ENCODE data around the gene KRTAP19-7.

KRTAP19-7 gene

DNA sequence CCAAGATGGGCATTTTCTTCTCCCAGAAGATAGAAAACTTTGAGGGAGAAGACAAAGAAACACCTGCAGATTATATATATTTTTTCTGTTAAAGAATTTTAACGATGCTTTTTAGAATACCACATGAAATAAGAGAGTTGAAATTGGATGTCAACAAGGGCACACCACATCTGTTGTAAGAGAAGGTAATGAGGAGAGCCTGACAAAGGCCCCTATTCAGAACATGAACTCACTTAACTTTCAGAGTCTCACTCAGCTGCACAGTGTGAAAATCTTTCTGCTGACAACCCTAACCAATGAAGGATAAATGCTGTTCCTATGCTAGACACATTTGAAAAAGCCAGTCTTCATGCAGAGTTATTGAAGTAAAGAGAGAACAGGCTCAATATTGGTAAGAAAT is 21.8 kb upstream of the KRTAP19-7 start:
- no peak overlapping the region for H3K4me3 ChIP-seq (ENCODE audit: low read depth, low read length)
- TF ChIP-seq, protein P1, sequence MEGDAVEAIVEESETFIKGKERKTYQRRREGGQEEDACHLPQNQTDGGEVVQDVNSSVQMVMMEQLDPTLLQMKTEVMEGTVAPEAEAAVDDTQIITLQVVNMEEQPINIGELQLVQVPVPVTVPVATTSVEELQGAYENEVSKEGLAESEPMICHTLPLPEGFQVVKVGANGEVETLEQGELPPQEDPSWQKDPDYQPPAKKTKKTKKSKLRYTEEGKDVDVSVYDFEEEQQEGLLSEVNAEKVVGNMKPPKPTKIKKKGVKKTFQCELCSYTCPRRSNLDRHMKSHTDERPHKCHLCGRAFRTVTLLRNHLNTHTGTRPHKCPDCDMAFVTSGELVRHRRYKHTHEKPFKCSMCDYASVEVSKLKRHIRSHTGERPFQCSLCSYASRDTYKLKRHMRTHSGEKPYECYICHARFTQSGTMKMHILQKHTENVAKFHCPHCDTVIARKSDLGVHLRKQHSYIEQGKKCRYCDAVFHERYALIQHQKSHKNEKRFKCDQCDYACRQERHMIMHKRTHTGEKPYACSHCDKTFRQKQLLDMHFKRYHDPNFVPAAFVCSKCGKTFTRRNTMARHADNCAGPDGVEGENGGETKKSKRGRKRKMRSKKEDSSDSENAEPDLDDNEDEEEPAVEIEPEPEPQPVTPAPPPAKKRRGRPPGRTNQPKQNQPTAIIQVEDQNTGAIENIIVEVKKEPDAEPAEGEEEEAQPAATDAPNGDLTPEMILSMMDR (IDR thresholded peaks at IDR 0.05; ENCODE audit: low read depth, low read length, missing control alignments) = no peak
- no peak for DNase-seq (ENCODE audit: low read depth)
- in situ Hi-C loops (cut with HindIII; ENCODE audit: low sequenced_read_pairs) = no loop called here

DNA sequence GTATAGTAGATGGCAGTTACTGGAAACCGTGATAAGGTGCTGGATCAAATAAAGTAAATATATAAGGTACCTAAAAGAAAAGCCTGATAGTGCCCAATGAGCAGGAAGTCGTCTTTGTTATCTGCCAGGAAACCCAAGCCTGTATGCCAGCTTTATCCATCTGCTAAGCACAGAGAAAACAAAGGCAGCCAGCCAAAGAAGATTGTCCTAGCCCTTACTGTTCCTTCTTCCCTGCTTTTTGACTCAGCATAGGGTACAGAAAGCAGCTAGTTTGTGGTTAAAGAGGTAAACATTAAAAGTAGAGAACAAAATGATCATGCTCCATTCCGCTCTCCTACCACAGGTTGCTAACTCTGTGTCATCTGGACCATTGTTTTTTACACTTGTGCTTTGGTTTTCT is 19.0 kb upstream of the KRTAP19-7 start:
- DNase-seq (ENCODE audit: low read depth) = no peak
- H3K4me3 ChIP-seq (ENCODE audit: low read depth, low read length) = no peak overlapping the region
- in situ Hi-C loops (cut with HindIII; ENCODE audit: low sequenced_read_pairs) = no loop called here
- TF ChIP-seq, protein P1 (IDR thresholded peaks at IDR 0.05; ENCODE audit: low read depth, low read length, missing control alignments) = no peak

DNA sequence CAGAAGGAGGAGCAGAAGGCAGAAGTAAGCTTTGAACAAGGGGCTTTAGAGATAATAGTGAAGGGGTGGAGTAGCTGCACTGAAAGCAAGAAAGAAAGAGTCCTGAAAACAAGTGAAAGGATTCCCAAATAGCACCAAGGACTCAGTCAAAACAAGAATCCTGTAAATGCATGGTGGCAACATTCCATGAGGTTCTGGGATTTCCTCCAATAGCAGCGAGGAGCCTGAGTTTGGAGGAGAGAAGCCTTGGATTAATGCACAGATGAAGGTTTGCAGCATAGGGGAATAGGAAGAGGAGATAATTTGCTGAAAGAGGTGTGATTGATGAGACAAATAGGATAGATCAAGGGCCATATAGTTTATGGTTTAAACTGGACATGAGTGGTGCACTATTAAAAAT is 18.2 kb upstream of the KRTAP19-7 start:
- no peak overlapping the region for H3K4me3 ChIP-seq (ENCODE audit: low read depth, low read length)
- TF ChIP-seq, protein P1 (IDR thresholded peaks at IDR 0.05; ENCODE audit: low read depth, low read length, missing control alignments) = no peak
- in situ Hi-C loops (cut with HindIII; ENCODE audit: low sequenced_read_pairs) = no loop called here
- no peak for DNase-seq (ENCODE audit: low read depth)

DNA sequence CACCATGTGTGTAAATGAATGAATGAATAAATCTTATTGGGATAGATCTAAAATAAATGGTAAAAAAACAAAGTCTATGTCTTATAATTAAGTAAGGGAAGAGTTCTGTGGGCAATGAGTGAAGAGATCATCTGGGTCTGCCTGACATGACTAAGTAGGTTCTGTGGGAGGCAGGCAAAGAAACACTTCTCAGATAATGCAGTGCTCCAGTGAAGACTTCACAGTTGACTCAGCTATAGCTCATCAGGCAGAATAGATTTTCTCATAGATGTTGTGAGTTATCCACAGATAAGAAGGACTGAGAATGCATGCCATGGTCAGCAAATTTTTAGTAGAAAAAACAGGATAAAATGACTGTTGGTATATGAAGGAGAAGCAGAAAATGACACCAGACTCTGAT is 16.7 kb upstream of the KRTAP19-7 start:
- no peak for DNase-seq (ENCODE audit: low read depth)
- TF ChIP-seq, protein P1 (IDR thresholded peaks at IDR 0.05; ENCODE audit: low read depth, low read length, missing control alignments) = no peak
- no peak overlapping the region for H3K4me3 ChIP-seq (ENCODE audit: low read depth, low read length)
- in situ Hi-C loops (cut with HindIII; ENCODE audit: low sequenced_read_pairs) = no loop called here

DNA sequence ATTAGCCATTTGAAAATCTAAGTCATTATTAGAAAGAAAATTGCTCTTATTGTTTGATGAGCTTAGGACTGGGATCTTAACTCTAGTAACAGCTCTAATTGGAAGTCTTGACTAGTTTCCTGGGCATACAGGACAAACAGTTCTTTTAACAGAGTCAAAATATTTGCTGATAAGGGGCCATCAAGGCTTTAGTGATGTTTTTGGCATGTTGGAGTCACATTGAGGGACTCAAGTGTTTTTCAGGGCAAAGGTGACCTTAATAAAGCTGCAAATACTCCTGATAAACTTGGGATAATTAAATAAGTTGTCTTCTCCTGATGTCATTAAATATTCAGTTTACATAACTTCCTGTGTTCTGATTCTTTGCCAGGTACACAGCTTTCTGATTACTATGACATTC is 6.5 kb upstream of the KRTAP19-7 start:
- TF ChIP-seq, protein P1 (IDR thresholded peaks at IDR 0.05; ENCODE audit: low read depth, low read length, missing control alignments) = no peak
- H3K4me3 ChIP-seq (ENCODE audit: low read depth, low read length) = no peak overlapping the region
- in situ Hi-C loops (cut with HindIII; ENCODE audit: low sequenced_read_pairs) = no loop called here
- DNase-seq (ENCODE audit: low read depth) = no peak

DNA sequence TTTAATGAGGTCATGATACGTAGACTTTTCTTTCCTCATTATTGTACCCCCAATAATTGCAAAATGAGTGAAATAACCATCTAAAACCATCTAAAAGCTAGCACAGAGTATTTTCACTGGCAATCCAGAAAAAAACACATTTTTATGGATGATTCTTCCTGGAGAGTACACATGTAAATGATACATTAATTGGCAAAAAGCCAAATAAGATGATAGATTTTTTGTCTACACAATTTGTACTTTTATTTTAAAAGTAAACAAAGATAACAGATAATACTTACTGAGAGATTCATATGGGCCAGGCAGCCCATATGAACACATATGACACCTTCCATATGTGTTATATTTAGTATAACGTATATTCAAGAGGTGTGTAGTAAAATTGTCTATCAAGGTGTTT is 2.5 kb upstream of the KRTAP19-7 start:
- TF ChIP-seq, protein P1 (IDR thresholded peaks at IDR 0.05; ENCODE audit: low read depth, low read length, missing control alignments) = no peak
- in situ Hi-C loops (cut with HindIII; ENCODE audit: low sequenced_read_pairs) = no loop called here
- no peak overlapping the region for H3K4me3 ChIP-seq (ENCODE audit: low read depth, low read length)
- no peak for DNase-seq (ENCODE audit: low read depth)

DNA sequence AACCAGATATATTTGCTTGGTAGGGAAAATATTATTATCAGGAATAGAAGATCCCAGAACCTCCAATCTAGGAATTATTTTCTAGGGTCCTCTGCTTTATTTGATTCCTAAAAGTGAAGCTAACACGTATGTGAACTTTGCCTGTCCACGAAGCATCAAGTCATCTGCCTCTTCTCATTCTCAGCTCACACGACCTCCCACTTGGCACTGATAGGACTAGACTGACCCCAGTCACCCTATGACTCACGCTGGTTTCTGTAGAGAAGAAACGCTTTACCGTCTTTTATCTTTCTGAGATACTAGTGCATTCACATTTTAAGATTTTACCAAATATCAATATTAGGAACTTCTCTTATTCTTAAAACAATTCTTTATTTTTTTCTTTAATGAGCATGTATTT is 2.0 kb upstream of the KRTAP19-7 start:
- TF ChIP-seq, protein P1 (IDR thresholded peaks at IDR 0.05; ENCODE audit: low read depth, low read length, missing control alignments) = no peak
- H3K4me3 ChIP-seq (ENCODE audit: low read depth, low read length) = no peak overlapping the region
- in situ Hi-C loops (cut with HindIII; ENCODE audit: low sequenced_read_pairs) = no loop called here
- no peak for DNase-seq (ENCODE audit: low read depth)
